HCT116 (cell line): ENCODE measurements around the gene MMS19. TPM values are rescaled to one million over a fixed set of nuclear protein-coding genes. Genes with fewer than 3 reads are reported as not detected.

ENCODE experiments used
- ATAC-seq: fragments of 200-7000 bp; cut with Tn5 transposase; 2 replicates; pipeline ENCODE4 v1.9.1; 2020; ENCODE audit warnings: mild to moderate bottlenecking, moderate library complexity
- BruUV-seq: library from RNA; stranded (reverse); fragments of 400-500 nt; replicated peaks from 2 replicates; lab custom pipeline; 2021; lab: Mats Ljungman, UMichigan
- CTCF ChIA-PET: fragments of 300-600 bp; sonication (Branson Sonifier 250); formaldehyde crosslinking; loops from one replicate; lab custom pipeline; 2021; ENCODE audit warnings: antibody characterized with exemption; lab: Charles Lee
- POLR2A ChIA-PET: fragments of 300-600, 350-600 bp; sonication (Branson Sonifier 250); formaldehyde crosslinking; loops from one replicate; lab custom pipeline; 2021; ENCODE audit warnings: antibody characterized with exemption; lab: Charles Lee
- RAD21 ChIA-PET, 2 experiments: fragments of 300-600 bp; sonication (Branson Sonifier 250); formaldehyde crosslinking; loops; one replicate each; lab custom pipeline; 2023; ENCODE audit warnings: low total read pairs in 2 of 2; ENCODE audit not compliant: uncharacterized antibody in 2 of 2, unreplicated experiment in 2 of 2, low non-redundant PET in 1 of 2; lab: Charles Lee
- DNase-seq: peaks from one replicate; pipeline ENCODE4 v3.0.0-alpha.2; 2010; ENCODE audit warnings: low read depth, low spot score
- H2AFZ ChIP-seq: fragments of 200-600 bp; shearing (Covaris generic), sonication (generic); 2 replicates; pipeline ENCODE4 v1.6.1; 2017; ENCODE audit warnings: low read depth, mixed run types, mixed read lengths, antibody characterized with exemption, low read length; ENCODE audit not compliant: poor library complexity, severe bottlenecking
- H3K27ac ChIP-seq: 2 replicates; pipeline ENCODE4 v1.5.1; 2012; ENCODE audit warnings: low read depth, low read length
- H3K27me3 ChIP-seq: fragments of 200-600 bp; sonication (generic); 2 replicates; pipeline ENCODE4 v1.6.1; 2016; ENCODE audit warnings: mixed run types, low read length, mixed read lengths; ENCODE audit not compliant: insufficient read depth
- H3K36me3 ChIP-seq, 2 experiments: fragments of 200-500 bp in 1 of 2; fragments of 200-600 bp in 1 of 2; sonication (Bioruptor generic) in 1 of 2; sonication (generic) in 1 of 2; 2 replicates each; pipeline versions ENCODE4 v1.5.1 to v1.6.1; 2014 to 2016; ENCODE audit warnings: low read length in 2 of 2, inconsistent platforms in 1 of 2, mixed read lengths in 1 of 2, mixed run types in 1 of 2; ENCODE audit not compliant: insufficient read depth in 2 of 2, control insufficient read depth in 1 of 2
- H3K4me1 ChIP-seq, 2 experiments: fragments of 200-600 bp in 1 of 2; sonication (generic) in 1 of 2; 2 replicates each; pipeline versions ENCODE4 v1.5.1 to v1.6.1; 2012 to 2017; ENCODE audit warnings: low read length in 2 of 2, inconsistent platforms in 1 of 2, mild to moderate bottlenecking in 1 of 2, mixed read lengths in 1 of 2, mixed run types in 1 of 2, moderate library complexity in 1 of 2; ENCODE audit not compliant: insufficient read depth in 2 of 2, control insufficient read depth in 1 of 2
- H3K4me2 ChIP-seq: fragments of 200-600 bp; sonication (generic); 2 replicates; pipeline ENCODE4 v1.6.1; 2017; ENCODE audit warnings: mixed run types, low read length, mixed read lengths
- H3K4me3 ChIP-seq, 2 experiments: fragments of 200-600 bp in 1 of 2; sonication (generic) in 1 of 2; replicated peaks in 1 of 2; 2 replicates each; pipeline ENCODE4 v1.5.1; 2011 to 2016; ENCODE audit warnings: low read length in 2 of 2, control low read depth in 1 of 2, low read depth in 1 of 2, mild to moderate bottlenecking in 1 of 2, mixed read lengths in 1 of 2, mixed run types in 1 of 2
- H3K79me2 ChIP-seq: fragments of 200-600 bp; sonication (generic); 2 replicates; pipeline ENCODE4 v1.6.1; 2017; ENCODE audit warnings: mild to moderate bottlenecking, mixed run types, low read length, moderate library complexity, mixed read lengths; ENCODE audit not compliant: insufficient read depth
- H3K9ac ChIP-seq: fragments of 200-600 bp; sonication (generic); 2 replicates; pipeline ENCODE4 v1.6.1; 2016; ENCODE audit warnings: low read length, mixed read lengths
- H3K9me2 ChIP-seq: fragments of 200-600 bp; sonication (generic), shearing (Covaris generic); 2 replicates; pipeline ENCODE4 v1.6.1; 2017; ENCODE audit warnings: mixed run types, mild to moderate bottlenecking, moderate library complexity; ENCODE audit not compliant: insufficient read depth
- H3K9me3 ChIP-seq, 2 experiments: fragments of 200-500 bp in 1 of 2; fragments of 200-600 bp in 1 of 2; sonication (Bioruptor generic) in 1 of 2; sonication (generic) in 1 of 2; 2 replicates each; pipeline ENCODE4 v1.6.1; 2014 to 2017; ENCODE audit warnings: low read length in 2 of 2, mixed read lengths in 2 of 2, inconsistent platforms in 1 of 2, low read depth in 1 of 2, mild to moderate bottlenecking in 1 of 2, mixed run types in 1 of 2, moderate library complexity in 1 of 2; ENCODE audit not compliant: control insufficient read depth in 1 of 2, insufficient read depth in 1 of 2
- H4K20me1 ChIP-seq: fragments of 200-600 bp; sonication (generic), shearing (Covaris generic); 2 replicates; pipeline ENCODE4 v1.6.1; 2017; ENCODE audit warnings: mixed run types, mild to moderate bottlenecking, moderate library complexity; ENCODE audit not compliant: insufficient read depth
- EZH2 ChIP-seq: fragments of 200-600 bp; sonication (generic); IDR thresholded peaks from 2 replicates; pipeline ENCODE4 v1.6.1; 2017; ENCODE audit warnings: antibody characterized with exemption, mixed run types
- MAX ChIP-seq: IDR thresholded peaks from 2 replicates; pipeline ENCODE4 v1.6.1; 2012
- REST ChIP-seq: IDR thresholded peaks from 2 replicates; pipeline ENCODE4 v1.6.1; 2012; ENCODE audit warnings: low read depth
- ZBTB33 ChIP-seq: IDR thresholded peaks from 2 replicates; pipeline ENCODE4 v1.6.1; 2011; ENCODE audit warnings: mild to moderate bottlenecking, low read length, moderate library complexity; ENCODE audit not compliant: insufficient replicate concordance; ENCODE audit errors: extremely low read depth
- intact Hi-C: fragments of 100-400 bp; cut with micrococcal nuclease; formaldehyde crosslinking; loops from 2 replicates; pipeline ENCODE4 v1.10.0; 2022
- total RNA-seq: library from RNA; stranded (reverse); gene quantifications from one replicate; pipeline ENCODE4 v1.2.1, GENCODE V29; 2021; ENCODE audit not compliant: unreplicated experiment

MMS19 gene
- total RNA-seq, 1 experiment from 2014 or later: 101 TPM

GRCh38 chr10:97520978-97521761 lies 22.9 kb upstream of the MMS19 start:
- no peaks in the 10 kb centered on the region for H4K20me1 ChIP-seq
- H3K27me3 ChIP-seq: no peaks in the 10 kb centered on the region
- H2AFZ ChIP-seq: no peak overlapping the region
- POLR2A ChIA-PET: no interaction called here
- H3K36me3 ChIP-seq: no peaks in the 10 kb centered on the region
- intact Hi-C loops: no loop called here
- H3K4me2 ChIP-seq: no peak overlapping the region
- H3K4me1 ChIP-seq: peaks cover 25 to 39% of the 10 kb centered on the region in 2 experiments
- H3K9ac ChIP-seq: no peak overlapping the region
- RAD21 ChIA-PET: no interaction called here
- DNase-seq (no peak), ATAC-seq (no peak)
- H3K4me3 ChIP-seq: no peak overlapping the region
- H3K9me2 ChIP-seq: no peaks in the 10 kb centered on the region
- no TSS peak for BruUV-seq
- no peak for TF ChIP-seq REST
- TF ChIP-seq MAX: no peak
- no peak for TF ChIP-seq ZBTB33
- no peak for TF ChIP-seq EZH2
- no peak overlapping the region for H3K27ac ChIP-seq
- H3K79me2 ChIP-seq: no peaks in the 10 kb centered on the region
- CTCF ChIA-PET: interaction anchor here (1.3 kb wide), 1 partner anchor 13 kb away, joined by 3 read pairs; no protein-coding TSS in a partner anchor
- no peaks in the 10 kb centered on the region for H3K9me3 ChIP-seq
